CD8-positive, alpha-beta memory T cell (primary cell): ENCODE results near the gene CALHM5. TPM values are rescaled to one million over a fixed set of nuclear protein-coding genes. Genes with fewer than 3 reads are reported as not detected.

ENCODE experiments used
- CTCF ChIA-PET: fragments of 350-600 bp; sonication (Branson Sonifier 250); formaldehyde crosslinking; loops from one replicate; lab custom pipeline; 2021; ENCODE audit warnings: antibody characterized with exemption; lab: Charles Lee
- POLR2A ChIA-PET: fragments of 350-600 bp; sonication (Branson Sonifier 250); formaldehyde crosslinking; loops from one replicate; lab custom pipeline; 2021; ENCODE audit warnings: antibody characterized with exemption; lab: Charles Lee
- DNase-seq, 5 donors: peaks; one replicate each; pipeline versions ENCODE4 v3.0.0 to v3.0.0-alpha.2; 2020 to 2022; ENCODE audit warnings: mixed read lengths in 1 of 5
- H3K27ac ChIP-seq: one replicate; pipeline ENCODE4 v1.7.0; 2013; ENCODE audit warnings: low read depth, mild to moderate bottlenecking, low read length, moderate library complexity
- H3K27me3 ChIP-seq: 2 replicates; pipeline ENCODE4 v1.7.0; 2013; ENCODE audit warnings: low read length, mild to moderate bottlenecking; ENCODE audit not compliant: insufficient read depth, poor library complexity, severe bottlenecking
- H3K36me3 ChIP-seq: 2 replicates; pipeline ENCODE4 v1.7.0; 2013; ENCODE audit warnings: mild to moderate bottlenecking, low read length, moderate library complexity; ENCODE audit not compliant: insufficient read depth
- H3K4me1 ChIP-seq: 2 replicates; pipeline ENCODE4 v1.7.0; 2013; ENCODE audit warnings: mild to moderate bottlenecking, low read length, moderate library complexity; ENCODE audit not compliant: insufficient read depth
- H3K4me3 ChIP-seq: 2 replicates; pipeline ENCODE4 v1.7.0; 2013; ENCODE audit warnings: mild to moderate bottlenecking, low read length
- H3K9me3 ChIP-seq: 2 replicates; pipeline ENCODE4 v1.7.0; 2013; ENCODE audit warnings: mild to moderate bottlenecking, low read length
- H3K27ac Mint-ChIP-seq, 8 donors: one replicate each; pipeline ENCODE4 v1.8.0; 2020 to 2021; ENCODE audit warnings: mixed read lengths in 8 of 8, mild to moderate bottlenecking in 6 of 8, inconsistent platforms in 3 of 8, moderate library complexity in 3 of 8
- H3K27me3 Mint-ChIP-seq, 2 donors: one replicate each; pipeline ENCODE4 v1.8.0; 2020 to 2021; ENCODE audit warnings: mixed read lengths in 2 of 2, mild to moderate bottlenecking in 1 of 2, moderate library complexity in 1 of 2
- H3K36me3 Mint-ChIP-seq, 3 donors: one replicate each; pipeline ENCODE4 v1.8.0; 2020 to 2021; ENCODE audit warnings: mixed read lengths in 3 of 3, inconsistent platforms in 1 of 3, mild to moderate bottlenecking in 1 of 3
- H3K4me1 Mint-ChIP-seq, 3 donors: one replicate each; pipeline ENCODE4 v1.8.0; 2020 to 2021; ENCODE audit warnings: mixed read lengths in 3 of 3, inconsistent platforms in 1 of 3, mild to moderate bottlenecking in 1 of 3
- H3K4me3 Mint-ChIP-seq, 7 donors: one replicate each; pipeline ENCODE4 v1.8.0; 2020 to 2021; ENCODE audit warnings: mixed read lengths in 7 of 7, mild to moderate bottlenecking in 6 of 7, moderate library complexity in 4 of 7, inconsistent platforms in 2 of 7
- H3K9me3 Mint-ChIP-seq, 5 donors: one replicate each; pipeline ENCODE4 v1.8.0; 2020 to 2022; ENCODE audit warnings: mixed read lengths in 5 of 5, mild to moderate bottlenecking in 3 of 5, moderate library complexity in 2 of 5, inconsistent platforms in 1 of 5
- polyA plus RNA-seq: library from polyadenylated mRNA; unstranded; fragments of 300-500 nt; fragmentation: Illumina TruSeq; gene quantifications from one replicate; pipeline ENCODE4 v1.2.3, GENCODE V29; 2021
- total RNA-seq, 2 experiments: library from RNA; stranded (reverse); gene quantifications; one replicate each; pipeline ENCODE4 v1.2.3, GENCODE V29; 2021

Gene CALHM5
- total RNA-seq = not detected
- polyA plus RNA-seq = not detected

GRCh38 chr6:116511424-116512110 lies at the start of gene CALHM5:
Gene CALHM5 (plus strand): TSS chr6:116511639. CDS start chr6:116511697, 58 bp downstream.
- H3K9me3 Mint-ChIP-seq = peaks cover 0 to 6% (median 4%) of the 10 kb centered on the region in 5 donors
- Histone ChIP-seq H3K4me1 (no peaks in the 10 kb centered on the region), H3K4me3 (no peak within 1 kb of the TSS), H3K36me3 (no peaks in the 10 kb centered on the region), H3K9me3 (no peaks in the 10 kb centered on the region), H3K27me3 (no peaks in the 10 kb centered on the region), H3K27ac (no peak within 1 kb of the TSS)
- ChIA-PET POLR2A (no interaction called here), CTCF (no interaction called here)
- H3K36me3 Mint-ChIP-seq = peaks cover 0 to 6% (median 0%) of the 10 kb centered on the region in 3 donors
- no peak for DNase-seq
- no peaks in the 10 kb centered on the region for H3K4me1 Mint-ChIP-seq
- peaks cover 0 to 10% of the 10 kb centered on the region in 2 donors for H3K27me3 Mint-ChIP-seq
- no peak within 1 kb of the TSS for H3K27ac Mint-ChIP-seq
- H3K4me3 Mint-ChIP-seq = no peak within 1 kb of the TSS

GRCh38 chr6:116461932-116462885 lies 49.2 kb upstream of the CALHM5 start:
- Mint-ChIP-seq H3K4me3 (peak overlapping the region; percentile 75 to 92 (median 80)), H3K9me3 (no peaks in the 10 kb centered on the region), H3K27me3 (peaks cover 10 to 29% of the 10 kb centered on the region in 2 donors), H3K4me1 (peaks cover 16 to 40% (median 20%) of the 10 kb centered on the region in 3 donors), H3K27ac (peak overlapping the region in 5 of 8 donors; percentile 20 to 95 (median 63)), H3K36me3 (no peaks in the 10 kb centered on the region)
- H3K4me1 ChIP-seq = peaks cover 19% of the 10 kb centered on the region
- H3K27ac ChIP-seq = no peak overlapping the region
- H3K4me3 ChIP-seq = peak overlapping the region; percentile 56
- H3K36me3 ChIP-seq = no peaks in the 10 kb centered on the region
- POLR2A ChIA-PET = interaction anchor here (0.6 kb wide), 1 partner anchor 183 kb away, joined by 3 read pairs; the partner anchor contains the start of gene TSPYL1
- H3K27me3 ChIP-seq = no peaks in the 10 kb centered on the region
- no peaks in the 10 kb centered on the region for H3K9me3 ChIP-seq
- DNase-seq = peak; percentile 3 to 70 (median 49)
- CTCF ChIA-PET = interaction anchor here (1.0 to 1.2 kb wide), 2 partner anchors 18 to 71 kb away, joined by 3 read pairs; no protein-coding TSS in a partner anchor

- H3K36me3 ChIP-seq = no peaks in the 10 kb centered on the region
- no peaks in the 10 kb centered on the region for H3K9me3 ChIP-seq
- Mint-ChIP-seq H3K4me3 (peak overlapping the region in 3 of 7 donors; percentile 23 to 77 (median 37)), H3K27me3 (peaks cover 10 to 29% of the 10 kb centered on the region in 2 donors), H3K27ac (no peak overlapping the region), H3K4me1 (peaks cover 16 to 46% (median 20%) of the 10 kb centered on the region in 3 donors), H3K9me3 (no peaks in the 10 kb centered on the region), H3K36me3 (no peaks in the 10 kb centered on the region)
- ChIA-PET POLR2A (no interaction called here), CTCF (interaction anchor here (1.2 kb wide), 1 partner anchor 19 kb away, joined by 3 read pairs; no protein-coding TSS in a partner anchor)
- peaks cover 19% of the 10 kb centered on the region for H3K4me1 ChIP-seq
- no peak overlapping the region for H3K27ac ChIP-seq
- H3K4me3 ChIP-seq = no peak overlapping the region
- H3K27me3 ChIP-seq = no peaks in the 10 kb centered on the region
- DNase-seq = no peak
Measured at GRCh38 chr6:116463301-116463700, 48.1 kb upstream of the CALHM5 start.

GRCh38 chr6:116465246-116465645 lies 46.2 kb upstream of the CALHM5 start:
- H3K9me3 ChIP-seq = no peaks in the 10 kb centered on the region
- Mint-ChIP-seq H3K4me1 (peaks cover 16 to 46% (median 20%) of the 10 kb centered on the region in 3 donors), H3K36me3 (no peaks in the 10 kb centered on the region), H3K9me3 (no peaks in the 10 kb centered on the region), H3K27me3 (peaks cover 10 to 33% of the 10 kb centered on the region in 2 donors), H3K4me3 (no peak overlapping the region), H3K27ac (no peak overlapping the region)
- no peak overlapping the region for H3K27ac ChIP-seq
- DNase-seq = no peak
- peaks cover 19% of the 10 kb centered on the region for H3K4me1 ChIP-seq
- H3K4me3 ChIP-seq = no peak overlapping the region
- CTCF ChIA-PET = no interaction called here
- H3K27me3 ChIP-seq = no peaks in the 10 kb centered on the region
- POLR2A ChIA-PET = no interaction called here
- no peaks in the 10 kb centered on the region for H3K36me3 ChIP-seq

- no peak overlapping the region for H3K4me3 Mint-ChIP-seq
- H3K9me3 Mint-ChIP-seq = no peaks in the 10 kb centered on the region
- no peak for DNase-seq
- ChIA-PET POLR2A (no interaction called here), CTCF (no interaction called here)
- Histone ChIP-seq H3K9me3 (no peaks in the 10 kb centered on the region), H3K4me1 (peaks cover 12% of the 10 kb centered on the region), H3K27ac (no peak overlapping the region), H3K27me3 (no peaks in the 10 kb centered on the region), H3K36me3 (no peaks in the 10 kb centered on the region), H3K4me3 (no peak overlapping the region)
- peak overlapping the region in 2 of 8 donors; percentile 30 to 60 for H3K27ac Mint-ChIP-seq
- peaks cover 6 to 25% of the 10 kb centered on the region in 2 donors for H3K27me3 Mint-ChIP-seq
- peaks cover 7 to 36% (median 9%) of the 10 kb centered on the region in 3 donors for H3K4me1 Mint-ChIP-seq
- no peaks in the 10 kb centered on the region for H3K36me3 Mint-ChIP-seq
Measured at GRCh38 chr6:116467096-116467495, 44.3 kb upstream of the CALHM5 start.

- Mint-ChIP-seq H3K36me3 (no peaks in the 10 kb centered on the region), H3K27me3 (peaks cover 6 to 26% of the 10 kb centered on the region in 2 donors), H3K4me3 (no peak overlapping the region), H3K27ac (no peak overlapping the region), H3K9me3 (no peaks in the 10 kb centered on the region), H3K4me1 (peaks cover 6 to 33% (median 8%) of the 10 kb centered on the region in 3 donors)
- Histone ChIP-seq H3K27me3 (no peaks in the 10 kb centered on the region), H3K9me3 (no peaks in the 10 kb centered on the region), H3K4me3 (no peak overlapping the region), H3K4me1 (peaks cover 9% of the 10 kb centered on the region), H3K27ac (no peak overlapping the region), H3K36me3 (no peaks in the 10 kb centered on the region)
- no peak for DNase-seq
- POLR2A ChIA-PET = no interaction called here
- CTCF ChIA-PET = no interaction called here
Measured at GRCh38 chr6:116467514-116467913, 43.9 kb upstream of the CALHM5 start.

- H3K4me3 ChIP-seq = no peak overlapping the region
- H3K27me3 Mint-ChIP-seq = peaks cover under 1 to 21% of the 10 kb centered on the region in 2 donors
- CTCF ChIA-PET = no interaction called here
- POLR2A ChIA-PET = no interaction called here
- H3K27ac ChIP-seq = no peak overlapping the region
- H3K36me3 Mint-ChIP-seq = no peaks in the 10 kb centered on the region
- H3K9me3 ChIP-seq = no peaks in the 10 kb centered on the region
- no peaks in the 10 kb centered on the region for H3K36me3 ChIP-seq
- no peaks in the 10 kb centered on the region for H3K9me3 Mint-ChIP-seq
- no peak for DNase-seq
- H3K27me3 ChIP-seq = no peaks in the 10 kb centered on the region
- H3K4me1 Mint-ChIP-seq = peaks cover 0 to 25% (median 3%) of the 10 kb centered on the region in 3 donors
- no peak overlapping the region for H3K27ac Mint-ChIP-seq
- no peak overlapping the region for H3K4me3 Mint-ChIP-seq
- peaks cover 4% of the 10 kb centered on the region for H3K4me1 ChIP-seq
Measured at GRCh38 chr6:116468293-116468692, 43.1 kb upstream of the CALHM5 start.
